Measurements from ENCODE around the gene CEBPE.

CEBPE gene

GRCh38 chr14:23085458-23085857 is 33.6 kb downstream of the CEBPE start:
- H3K4me3 ChIP-seq (ENCODE audit: low read length) = no peak overlapping the region
- TF ChIP-seq CTCF (IDR thresholded peaks at IDR 0.05; ENCODE audit: insufficient read depth, low read depth, low read length, missing control alignments) = no peak
- peak; percentile 54 for DNase-seq (ENCODE audit: low read depth)

- DNase-seq (ENCODE audit: low read depth) = no peak
- TF ChIP-seq CTCF (IDR thresholded peaks at IDR 0.05; ENCODE audit: insufficient read depth, low read depth, low read length, missing control alignments) = no peak
- no peak overlapping the region for H3K4me3 ChIP-seq (ENCODE audit: low read length)
Observed at GRCh38 chr14:23080474-23080873, 38.6 kb downstream of the CEBPE start.

- H3K4me3 ChIP-seq (ENCODE audit: low read length) = no peak overlapping the region
- no peak for TF ChIP-seq CTCF (IDR thresholded peaks at IDR 0.05; ENCODE audit: insufficient read depth, low read depth, low read length, missing control alignments)
- DNase-seq (ENCODE audit: low read depth) = no peak
Observed at GRCh38 chr14:23079716-23080115, 39.3 kb downstream of the CEBPE start.

- H3K4me3 ChIP-seq (ENCODE audit: low read length) = no peak overlapping the region
- peak; percentile 85 for DNase-seq (ENCODE audit: low read depth)
- peak; percentile 7 for TF ChIP-seq CTCF (IDR thresholded peaks at IDR 0.05; ENCODE audit: insufficient read depth, low read depth, low read length, missing control alignments)
Observed at GRCh38 chr14:23078692-23079116, 40.4 kb downstream of the CEBPE start.

GRCh38 chr14:23077962-23078361 is 41.1 kb downstream of the CEBPE start:
- no peak for DNase-seq (ENCODE audit: low read depth)
- no peak overlapping the region for H3K4me3 ChIP-seq (ENCODE audit: low read length)
- no peak for TF ChIP-seq CTCF (IDR thresholded peaks at IDR 0.05; ENCODE audit: insufficient read depth, low read depth, low read length, missing control alignments)

GRCh38 chr14:23076785-23077408 is 42.2 kb downstream of the CEBPE start:
- H3K4me3 ChIP-seq (ENCODE audit: low read length) = no peak overlapping the region
- DNase-seq (ENCODE audit: low read depth) = peak; percentile 43
- TF ChIP-seq CTCF (IDR thresholded peaks at IDR 0.05; ENCODE audit: insufficient read depth, low read depth, low read length, missing control alignments) = peak; percentile 69

- no peak for DNase-seq (ENCODE audit: low read depth)
- TF ChIP-seq CTCF (IDR thresholded peaks at IDR 0.05; ENCODE audit: insufficient read depth, low read depth, low read length, missing control alignments) = no peak
- H3K4me3 ChIP-seq (ENCODE audit: low read length) = no peak overlapping the region
Observed at GRCh38 chr14:23074906-23075305, 44.1 kb downstream of the CEBPE start.

Data from epithelial cell of esophagus (primary cell).